Skeletal muscle tissue (tissue), 4 donors: ENCODE data around the gene PLEKHA8. TPM values are rescaled to one million over a fixed set of nuclear protein-coding genes. Genes with fewer than 3 reads are reported as not detected.

Experiments
- H3K27ac ChIP-seq: one replicate; pipeline ENCODE4 v1.7.0; 2013; ENCODE audit warnings: mild to moderate bottlenecking, low read depth, low read length, inconsistent platforms
- H3K27me3 ChIP-seq, 3 donors: one replicate each; pipeline ENCODE4 v1.7.0; 2013; ENCODE audit warnings: low read length in 3 of 3; ENCODE audit not compliant: control insufficient read depth in 3 of 3, insufficient read depth in 3 of 3
- H3K36me3 ChIP-seq, 3 donors: one replicate each; pipeline ENCODE4 v1.7.0; 2013; ENCODE audit warnings: low read length in 3 of 3; ENCODE audit not compliant: control insufficient read depth in 3 of 3, insufficient read depth in 3 of 3
- H3K4me1 ChIP-seq, 3 donors: one replicate each; pipeline ENCODE4 v1.7.0; 2013; ENCODE audit warnings: low read length in 3 of 3, mild to moderate bottlenecking in 3 of 3; ENCODE audit not compliant: control insufficient read depth in 3 of 3, insufficient read depth in 3 of 3
- H3K4me3 ChIP-seq, 3 donors: one replicate each; pipeline ENCODE4 v1.7.0; 2013; ENCODE audit warnings: low read length in 3 of 3
- H3K9ac ChIP-seq, 3 donors: one replicate each; pipeline ENCODE4 v1.7.0; 2013; ENCODE audit warnings: low read length in 3 of 3, mild to moderate bottlenecking in 3 of 3, moderate library complexity in 2 of 3, low read depth in 1 of 3
- H3K9me3 ChIP-seq, 3 donors: one replicate each; pipeline ENCODE4 v1.7.0; 2013; ENCODE audit warnings: low read length in 3 of 3; ENCODE audit not compliant: control insufficient read depth in 3 of 3
- total RNA-seq: library from RNA; depleted of rRNA; stranded (reverse); fragments of >200 nt; gene quantifications from one replicate; pipeline ENCODE4 v1.2.3, GENCODE V29; 2014
- donor health status: Osteomylitis.

Gene PLEKHA8
- total RNA-seq, 1 donor from 2014 or later: 6.8 TPM

DNA sequence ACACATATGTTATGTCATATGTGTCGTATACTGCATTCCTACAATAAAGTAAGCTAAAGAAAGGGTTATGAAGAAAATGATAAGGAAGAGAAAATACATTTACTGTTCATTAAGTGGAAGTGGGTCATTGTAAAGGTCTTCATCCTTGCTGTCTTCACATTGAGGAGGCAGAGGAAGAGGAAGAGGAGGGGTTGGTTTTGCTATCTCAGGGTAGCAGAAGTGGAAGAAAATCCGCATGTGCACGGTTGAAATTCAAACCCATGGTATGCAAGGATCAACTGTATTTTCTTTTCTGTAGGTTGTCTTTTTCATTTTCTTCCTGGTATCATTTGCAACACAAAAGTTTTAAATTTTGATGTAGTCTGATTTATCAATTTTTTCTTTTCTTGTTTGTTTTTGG lies 6.3 kb downstream of the PLEKHA8 start:
- no peak overlapping the region for H3K9ac ChIP-seq
- H3K27me3 ChIP-seq: no peaks in the 10 kb centered on the region
- no peak overlapping the region for H3K4me3 ChIP-seq
- no peak overlapping the region for H3K27ac ChIP-seq
- H3K36me3 ChIP-seq: no peaks in the 10 kb centered on the region
- peaks cover 5 to 19% (median 11%) of the 10 kb centered on the region in 3 donors for H3K4me1 ChIP-seq
- no peaks in the 10 kb centered on the region for H3K9me3 ChIP-seq

DNA sequence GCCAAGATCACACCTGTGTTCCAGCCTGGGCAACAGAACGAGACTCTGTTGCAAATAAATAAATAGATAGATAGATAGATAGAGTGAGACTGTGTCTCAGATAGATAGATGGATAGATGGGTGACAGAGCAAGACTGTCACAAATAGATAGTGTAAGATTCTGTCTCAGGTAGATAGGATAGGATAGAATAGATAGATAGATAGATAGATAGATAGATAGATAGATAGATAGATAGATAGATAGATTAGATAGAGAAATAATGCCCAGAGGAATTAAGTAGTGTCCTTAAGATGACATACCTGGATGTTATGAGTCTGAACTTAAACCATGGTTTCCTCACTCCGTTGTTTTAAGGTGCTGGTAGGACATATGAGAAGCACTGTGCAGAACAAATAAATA lies 8.0 kb downstream of the PLEKHA8 start:
- no peaks in the 10 kb centered on the region for H3K36me3 ChIP-seq
- no peaks in the 10 kb centered on the region for H3K27me3 ChIP-seq
- no peak overlapping the region for H3K9ac ChIP-seq
- no peaks in the 10 kb centered on the region for H3K9me3 ChIP-seq
- H3K4me3 ChIP-seq: no peak overlapping the region
- H3K27ac ChIP-seq: no peak overlapping the region
- H3K4me1 ChIP-seq: peaks cover 2 to 9% (median 7%) of the 10 kb centered on the region in 3 donors

GRCh38 chr7:30038196-30038980 lies 10.2 kb downstream of the PLEKHA8 start:
- Histone ChIP-seq H3K4me3 (no peak overlapping the region), H3K9ac (no peak overlapping the region), H3K36me3 (no peaks in the 10 kb centered on the region), H3K9me3 (no peaks in the 10 kb centered on the region), H3K27ac (no peak overlapping the region), H3K27me3 (no peaks in the 10 kb centered on the region), H3K4me1 (no peaks in the 10 kb centered on the region)

GRCh38 chr7:30040938-30041337 lies 12.7 kb downstream of the PLEKHA8 start:
- Histone ChIP-seq H3K4me3 (no peak overlapping the region), H3K4me1 (no peaks in the 10 kb centered on the region), H3K27ac (peak overlapping the region; percentile 9), H3K9me3 (no peaks in the 10 kb centered on the region), H3K9ac (no peak overlapping the region), H3K36me3 (peaks cover 0 to 3% (median 0%) of the 10 kb centered on the region in 3 donors), H3K27me3 (no peaks in the 10 kb centered on the region)

GRCh38 chr7:30041526-30042269 lies 13.5 kb downstream of the PLEKHA8 start:
- Histone ChIP-seq H3K27ac (no peak overlapping the region), H3K4me1 (no peaks in the 10 kb centered on the region), H3K36me3 (peaks cover 3 to 11% (median 7%) of the 10 kb centered on the region in 3 donors), H3K9me3 (no peaks in the 10 kb centered on the region), H3K9ac (no peak overlapping the region), H3K4me3 (no peak overlapping the region), H3K27me3 (no peaks in the 10 kb centered on the region)

GRCh38 chr7:30046127-30046770 lies 18.0 kb downstream of the PLEKHA8 start:
- H3K27me3 ChIP-seq: no peaks in the 10 kb centered on the region
- H3K27ac ChIP-seq: no peak overlapping the region
- H3K36me3 ChIP-seq: peaks cover 5 to 30% (median 23%) of the 10 kb centered on the region in 3 donors
- no peak overlapping the region for H3K4me3 ChIP-seq
- H3K9ac ChIP-seq: no peak overlapping the region
- no peaks in the 10 kb centered on the region for H3K4me1 ChIP-seq
- no peaks in the 10 kb centered on the region for H3K9me3 ChIP-seq

DNA sequence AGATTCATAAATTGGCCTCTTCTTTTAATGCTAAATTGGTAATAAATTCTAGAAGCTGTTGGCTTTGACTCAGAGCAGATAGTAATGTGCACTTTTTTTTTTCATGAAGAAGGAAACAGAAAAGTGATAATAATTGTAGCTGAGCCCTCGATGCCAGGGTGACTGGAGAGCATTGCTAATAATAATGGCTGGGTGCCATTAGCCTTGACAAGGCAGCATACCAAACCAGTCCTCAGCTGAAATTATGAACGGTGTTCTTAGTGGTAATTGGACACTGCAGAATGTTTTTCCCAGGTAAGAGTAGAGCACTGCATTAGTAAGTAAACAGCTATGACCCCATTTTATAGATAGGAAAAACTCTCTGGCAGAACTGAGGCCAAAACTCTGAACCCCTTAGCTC lies 18.9 kb downstream of the PLEKHA8 start:
- no peak overlapping the region for H3K27ac ChIP-seq
- peaks cover 8 to 30% (median 27%) of the 10 kb centered on the region in 3 donors for H3K36me3 ChIP-seq
- H3K27me3 ChIP-seq: no peaks in the 10 kb centered on the region
- H3K9me3 ChIP-seq: no peaks in the 10 kb centered on the region
- H3K4me1 ChIP-seq: no peaks in the 10 kb centered on the region
- H3K9ac ChIP-seq: no peak overlapping the region
- no peak overlapping the region for H3K4me3 ChIP-seq

GRCh38 chr7:30048582-30048981 lies 20.4 kb downstream of the PLEKHA8 start:
- no peak overlapping the region for H3K9ac ChIP-seq
- H3K9me3 ChIP-seq: no peaks in the 10 kb centered on the region
- H3K4me1 ChIP-seq: no peaks in the 10 kb centered on the region
- peaks cover 10 to 34% (median 31%) of the 10 kb centered on the region in 3 donors for H3K36me3 ChIP-seq
- H3K4me3 ChIP-seq: no peak overlapping the region
- no peak overlapping the region for H3K27ac ChIP-seq
- no peaks in the 10 kb centered on the region for H3K27me3 ChIP-seq

DNA sequence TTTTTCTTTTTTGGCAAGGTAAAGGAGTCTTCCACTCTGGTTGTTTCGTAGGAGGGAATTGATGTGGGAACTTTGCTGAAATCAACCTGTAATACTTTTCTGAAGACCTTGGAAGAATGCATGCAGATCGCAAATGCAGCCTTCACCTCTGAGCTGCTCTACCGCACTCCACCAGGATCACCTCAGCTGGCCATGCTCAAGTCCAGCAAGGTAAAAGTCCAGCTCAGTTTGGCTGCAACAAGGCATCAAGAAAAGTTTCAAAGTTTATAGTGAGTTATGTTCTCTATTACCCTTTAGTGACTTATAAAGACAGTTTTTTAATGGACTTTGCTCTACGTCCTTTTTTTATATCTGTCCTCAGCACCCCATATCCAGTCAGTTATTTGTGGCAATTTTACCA lies 21.0 kb downstream of the PLEKHA8 start:
- H3K27ac ChIP-seq: no peak overlapping the region
- H3K4me3 ChIP-seq: no peak overlapping the region
- H3K36me3 ChIP-seq: peaks cover 12 to 37% (median 35%) of the 10 kb centered on the region in 3 donors
- H3K4me1 ChIP-seq: no peaks in the 10 kb centered on the region
- no peaks in the 10 kb centered on the region for H3K9me3 ChIP-seq
- H3K9ac ChIP-seq: no peak overlapping the region
- H3K27me3 ChIP-seq: no peaks in the 10 kb centered on the region

DNA sequence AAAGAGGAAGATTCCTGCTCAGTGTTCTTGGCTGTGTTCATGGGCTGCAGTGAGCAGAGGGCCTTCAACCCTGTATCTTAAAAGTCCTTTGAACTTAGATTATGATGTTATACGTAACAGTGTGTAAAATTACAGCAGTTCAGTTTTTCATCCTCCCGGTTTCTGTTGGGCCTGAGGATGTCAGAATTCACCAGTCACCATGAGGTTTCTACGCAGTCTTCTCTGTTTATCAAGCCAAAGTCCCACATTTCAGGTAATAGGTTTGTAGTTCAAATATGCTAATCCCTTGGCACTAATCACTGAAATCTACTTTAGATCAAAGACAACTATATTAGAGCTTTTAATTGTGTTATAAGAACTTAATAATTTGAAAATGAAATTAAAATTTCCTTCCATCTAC lies 24.9 kb downstream of the PLEKHA8 start:
- Histone ChIP-seq H3K36me3 (peaks cover 12 to 35% (median 29%) of the 10 kb centered on the region in 3 donors), H3K27me3 (no peaks in the 10 kb centered on the region), H3K9ac (no peak overlapping the region), H3K9me3 (no peaks in the 10 kb centered on the region), H3K4me3 (no peak overlapping the region), H3K4me1 (no peaks in the 10 kb centered on the region), H3K27ac (no peak overlapping the region)
